ENCODE results near the gene NALCN. TPM values are rescaled to one million over a fixed set of nuclear protein-coding genes. Genes with fewer than 3 reads are reported as not detected.

Gene NALCN
- total and polyA plus RNA-seq, 2 experiments from 2014 or later = 0.50 to 0.87 TPM

GRCh38 chr13:101343128-101343787, 73.0 kb downstream of the NALCN start:
- no peak for ATAC-seq
- H3K4me2 ChIP-seq = no peak overlapping the region

More at GRCh38 chr13:101343128-101343787, 73.0 kb downstream of the NALCN start:
- Histone ChIP-seq H3K9me2 (ENCODE audit: insufficient read depth) (no peaks in the 10 kb centered on the region), H3F3A (replicated peaks; ENCODE audit: low read depth) (no peaks in the 10 kb centered on the region), H3K4me1 (ENCODE audit: insufficient read depth) (no peaks in the 10 kb centered on the region), H3K27me3 (ENCODE audit: insufficient read depth) (no peaks in the 10 kb centered on the region), H3K36me3 (ENCODE audit: insufficient read depth) (no peaks in the 10 kb centered on the region), H3K27ac (ENCODE audit: low read depth) (no peak overlapping the region), H4K20me1 (replicated peaks; ENCODE audit: insufficient read depth) (no peaks in the 10 kb centered on the region), H2AFZ (peak overlapping the region; percentile 66; the same call in 1 of the 2 replicates), H3K4me3 (no peak overlapping the region), H3K79me2 (replicated peaks; ENCODE audit: insufficient read depth) (no peaks in the 10 kb centered on the region)
- TF ChIP-seq POLR2AphosphoS5 (IDR thresholded peaks at IDR 0.05; ENCODE audit: low read depth) = no peak
- TF ChIP-seq ZNF114 (CRISPR knock-in tag; IDR thresholded peaks at IDR 0.05) = no peak
- no peak for TF ChIP-seq ETS1 (IDR thresholded peaks at IDR 0.05)
- TF ChIP-seq STAT1 (IDR thresholded peaks at IDR 0.05; ENCODE audit: unreplicated experiment) = no peak
- TF ChIP-seq REST (IDR thresholded peaks at IDR 0.05; ENCODE audit: unreplicated experiment) = no peak
- TF ChIP-seq ZNF462 (CRISPR knock-in tag; IDR thresholded peaks at IDR 0.05) = no peak
- TF ChIP-seq ZNF331 (CRISPR knock-in tag; IDR thresholded peaks at IDR 0.05; ENCODE audit: low read depth) = no peak
- H3K9me3 Mint-ChIP-seq = peaks cover 5% of the 10 kb centered on the region; the same call in 1 of the 3 replicates
- H3K4me3 Mint-ChIP-seq = no peak overlapping the region
- no peak overlapping the region for H3K27ac Mint-ChIP-seq
- DNase-seq (ENCODE audit: low spot score) = peak; percentile 6
- no peaks in the 10 kb centered on the region for H3K4me1 Mint-ChIP-seq
- no peaks in the 10 kb centered on the region for H3K36me3 Mint-ChIP-seq (ENCODE audit: low read depth)
- H3K27me3 Mint-ChIP-seq (ENCODE audit: insufficient read depth, low read depth, poor library complexity) = no peaks in the 10 kb centered on the region
